ENCODE measurements around the gene CLDND1. TPM values are rescaled to one million over a fixed set of nuclear protein-coding genes. Genes with fewer than 3 reads are reported as not detected.

Gene CLDND1
- total RNA-seq, 2 donors from 2014 or later: 38.1 to 65.6 TPM

- H3K27me3 ChIP-seq: no peaks in the 10 kb centered on the region
- no peak overlapping the region for H3K4me3 ChIP-seq
- H3K9me3 ChIP-seq: no peaks in the 10 kb centered on the region
- 94 to 96% methylated on average over 1 of the region's 1 CpG for WGBS, 2 donors
- intact Hi-C loops (cut with DNase I): no loop called here
- peaks cover 10% of the 10 kb centered on the region for H3K4me1 ChIP-seq
- ATAC-seq (no peak), DNase-seq (no peak)
- TF ChIP-seq POLR2A (IDR thresholded peaks at IDR 0.05): no peak
- TF ChIP-seq, protein P1, sequence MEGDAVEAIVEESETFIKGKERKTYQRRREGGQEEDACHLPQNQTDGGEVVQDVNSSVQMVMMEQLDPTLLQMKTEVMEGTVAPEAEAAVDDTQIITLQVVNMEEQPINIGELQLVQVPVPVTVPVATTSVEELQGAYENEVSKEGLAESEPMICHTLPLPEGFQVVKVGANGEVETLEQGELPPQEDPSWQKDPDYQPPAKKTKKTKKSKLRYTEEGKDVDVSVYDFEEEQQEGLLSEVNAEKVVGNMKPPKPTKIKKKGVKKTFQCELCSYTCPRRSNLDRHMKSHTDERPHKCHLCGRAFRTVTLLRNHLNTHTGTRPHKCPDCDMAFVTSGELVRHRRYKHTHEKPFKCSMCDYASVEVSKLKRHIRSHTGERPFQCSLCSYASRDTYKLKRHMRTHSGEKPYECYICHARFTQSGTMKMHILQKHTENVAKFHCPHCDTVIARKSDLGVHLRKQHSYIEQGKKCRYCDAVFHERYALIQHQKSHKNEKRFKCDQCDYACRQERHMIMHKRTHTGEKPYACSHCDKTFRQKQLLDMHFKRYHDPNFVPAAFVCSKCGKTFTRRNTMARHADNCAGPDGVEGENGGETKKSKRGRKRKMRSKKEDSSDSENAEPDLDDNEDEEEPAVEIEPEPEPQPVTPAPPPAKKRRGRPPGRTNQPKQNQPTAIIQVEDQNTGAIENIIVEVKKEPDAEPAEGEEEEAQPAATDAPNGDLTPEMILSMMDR (IDR thresholded peaks at IDR 0.05): no peak
- peaks cover 0 to 10% of the 10 kb centered on the region in 2 donors for H3K36me3 ChIP-seq (replicated peaks in 1 of 2; ENCODE audit: insufficient read depth in 1 of 2, low read depth in 2 of 2)
- H3K27ac ChIP-seq: no peak overlapping the region
Measured at GRCh38 chr3:98519351-98519750, 3.4 kb downstream of the CLDND1 start.

DNA sequence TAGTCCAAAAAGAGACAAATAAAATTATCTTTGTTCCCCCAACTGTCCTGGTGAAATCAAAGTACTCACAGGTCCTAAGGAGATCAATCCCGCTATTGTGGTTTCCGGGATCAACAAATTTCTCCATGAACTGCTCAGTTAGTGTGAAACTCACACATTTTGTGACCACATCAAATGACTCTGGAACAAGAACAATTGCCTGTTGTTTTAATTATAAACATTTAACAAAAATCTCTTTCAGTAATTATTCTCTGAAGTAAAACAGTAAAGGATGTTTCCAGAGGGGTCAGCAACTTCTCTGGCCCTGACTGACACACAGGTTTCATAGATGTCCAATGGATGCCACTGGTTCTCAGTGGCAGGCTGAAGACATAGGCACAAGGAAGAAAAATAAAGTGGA, 3.9 kb downstream of the CLDND1 start:
- WGBS, 2 donors: 91 to 97% methylated on average over 2 of the region's 2 CpGs
- intact Hi-C loops (cut with DNase I): no loop called here
- no peak overlapping the region for H3K4me3 ChIP-seq
- H3K27ac ChIP-seq: no peak overlapping the region
- no peaks in the 10 kb centered on the region for H3K9me3 ChIP-seq
- DNase-seq: no peak
- ATAC-seq: no peak
- no peaks in the 10 kb centered on the region for H3K27me3 ChIP-seq
- H3K36me3 ChIP-seq (replicated peaks in 1 of 2; ENCODE audit: insufficient read depth in 1 of 2, low read depth in 2 of 2): peaks cover 0 to 10% of the 10 kb centered on the region in 2 donors
- TF ChIP-seq, protein P1 (IDR thresholded peaks at IDR 0.05): no peak
- TF ChIP-seq POLR2A (IDR thresholded peaks at IDR 0.05): no peak
- H3K4me1 ChIP-seq: peaks cover 10% of the 10 kb centered on the region

- peaks cover 0 to 10% of the 10 kb centered on the region in 2 donors for H3K36me3 ChIP-seq (replicated peaks in 1 of 2; ENCODE audit: insufficient read depth in 1 of 2, low read depth in 2 of 2)
- intact Hi-C loops (cut with DNase I): no loop called here
- DNase-seq: no peak
Measured at GRCh38 chr3:98514948-98515347, 7.8 kb downstream of the CLDND1 start.

GRCh38 chr3:98513736-98514135, 9.0 kb downstream of the CLDND1 start:
- 97 to 98% methylated on average over 3 of the region's 3 CpGs for WGBS, 2 donors
- peaks cover 0 to 10% of the 10 kb centered on the region in 2 donors for H3K36me3 ChIP-seq (replicated peaks in 1 of 2; ENCODE audit: insufficient read depth in 1 of 2, low read depth in 2 of 2)
- H3K4me1 ChIP-seq: no peaks in the 10 kb centered on the region
- H3K9me3 ChIP-seq: no peaks in the 10 kb centered on the region
- no peak overlapping the region for H3K27ac ChIP-seq
- no peak for TF ChIP-seq POLR2A (IDR thresholded peaks at IDR 0.05)
- TF ChIP-seq, protein P1 (IDR thresholded peaks at IDR 0.05): no peak
- intact Hi-C loops (cut with DNase I): no loop called here
- ATAC-seq (no peak), DNase-seq (no peak)
- H3K27me3 ChIP-seq: no peaks in the 10 kb centered on the region
- no peak overlapping the region for H3K4me3 ChIP-seq

More at GRCh38 chr3:98514948-98515347, 7.8 kb downstream of the CLDND1 start:
- Histone ChIP-seq H3K4me3 (no peak overlapping the region), H3K27ac (no peak overlapping the region), H3K9me3 (no peaks in the 10 kb centered on the region), H3K4me1 (no peaks in the 10 kb centered on the region), H3K27me3 (no peaks in the 10 kb centered on the region)
- no peak for ATAC-seq
- WGBS, 2 donors: 87 to 95% methylated on average over 1 of the region's 1 CpG
- no peak for TF ChIP-seq POLR2A (IDR thresholded peaks at IDR 0.05)
- TF ChIP-seq, protein P1 (IDR thresholded peaks at IDR 0.05): no peak

DNA sequence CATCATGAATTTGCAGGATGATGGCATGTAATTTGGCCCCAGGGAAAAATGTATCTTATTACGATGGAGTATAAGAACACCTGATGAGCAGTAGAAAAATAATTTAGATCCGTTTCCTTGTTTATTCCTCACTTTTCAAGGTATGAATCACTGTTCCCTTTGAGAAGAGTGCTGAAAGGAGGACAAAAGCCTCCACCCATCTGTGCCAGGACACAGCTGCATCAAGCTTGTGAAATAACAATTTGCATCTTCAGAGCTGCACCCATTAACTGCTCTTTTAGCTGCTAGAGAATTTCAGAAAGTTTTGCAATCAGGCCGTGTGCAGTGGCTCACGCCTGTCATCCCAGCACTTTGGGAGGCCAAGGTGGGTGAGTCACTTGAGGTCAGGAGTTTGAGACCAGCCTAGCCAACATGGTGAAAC, 9.6 kb downstream of the CLDND1 start:
- no peaks in the 10 kb centered on the region for H3K9me3 ChIP-seq
- H3K4me1 ChIP-seq: no peaks in the 10 kb centered on the region
- H3K27me3 ChIP-seq: no peaks in the 10 kb centered on the region
- 70 to 82% methylated on average over 4 of the region's 4 CpGs for WGBS, 2 donors
- no peak overlapping the region for H3K27ac ChIP-seq
- H3K4me3 ChIP-seq: no peak overlapping the region
- no peak for TF ChIP-seq POLR2A (IDR thresholded peaks at IDR 0.05)
- TF ChIP-seq, protein P1 (IDR thresholded peaks at IDR 0.05): no peak
- peaks cover 0 to 10% of the 10 kb centered on the region in 2 donors for H3K36me3 ChIP-seq (replicated peaks in 1 of 2; ENCODE audit: insufficient read depth in 1 of 2, low read depth in 2 of 2)
- DNase-seq (no peak), ATAC-seq (no peak)
- intact Hi-C loops (cut with DNase I): no loop called here
